ENCODE results near the gene GALNTL6.

GALNTL6 gene

GRCh38 chr4:172802032-172802431 lies 988.8 kb downstream of the GALNTL6 start:
- no peaks in the 10 kb centered on the region for H3K9me3 Mint-ChIP-seq
- no peaks in the 10 kb centered on the region for H3K4me1 Mint-ChIP-seq (ENCODE audit: low read depth)
- intact Hi-C loops (cut with micrococcal nuclease), result no loop called here
- no peaks in the 10 kb centered on the region for H3K27me3 Mint-ChIP-seq
- H3K4me3 Mint-ChIP-seq, result no peak overlapping the region
- no peak overlapping the region for H3K27ac Mint-ChIP-seq
- no peaks in the 10 kb centered on the region for H3K36me3 Mint-ChIP-seq (ENCODE audit: low read depth)

DNA sequence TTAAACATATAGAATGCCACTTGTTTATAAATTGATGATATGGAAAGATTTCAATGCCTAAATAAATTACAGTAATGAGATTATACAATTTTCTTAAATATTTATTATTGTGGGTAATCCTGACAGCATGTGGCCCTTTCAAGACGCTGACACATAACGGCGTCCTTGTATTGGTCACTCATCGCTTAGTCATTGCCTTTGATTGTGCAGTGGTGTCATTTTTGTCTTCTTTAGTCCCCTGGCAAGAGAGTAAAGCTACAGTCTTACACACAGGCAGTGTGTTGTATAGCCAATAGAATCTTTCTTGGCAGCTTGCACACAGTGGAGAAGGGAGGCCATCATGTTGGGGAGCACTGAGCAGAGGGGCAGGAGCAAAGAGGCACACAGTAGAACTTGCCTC lies 993.6 kb downstream of the GALNTL6 start:
- Mint-ChIP-seq H3K27ac (no peak overlapping the region), H3K36me3 (ENCODE audit: low read depth) (no peaks in the 10 kb centered on the region), H3K4me3 (no peak overlapping the region), H3K9me3 (no peaks in the 10 kb centered on the region), H3K27me3 (peaks cover 3% of the 10 kb centered on the region), H3K4me1 (ENCODE audit: low read depth) (peaks cover 13% of the 10 kb centered on the region)
- intact Hi-C loops (cut with micrococcal nuclease), result no loop called here

- intact Hi-C loops (cut with micrococcal nuclease), result no loop called here
- no peak overlapping the region for H3K27ac Mint-ChIP-seq
- no peaks in the 10 kb centered on the region for H3K36me3 Mint-ChIP-seq (ENCODE audit: low read depth)
- peaks cover 13% of the 10 kb centered on the region for H3K4me1 Mint-ChIP-seq (ENCODE audit: low read depth)
- no peak overlapping the region for H3K4me3 Mint-ChIP-seq
- no peaks in the 10 kb centered on the region for H3K9me3 Mint-ChIP-seq
- peaks cover 15% of the 10 kb centered on the region for H3K27me3 Mint-ChIP-seq
Observed at GRCh38 chr4:172808196-172808595, 995.0 kb downstream of the GALNTL6 start.

DNA sequence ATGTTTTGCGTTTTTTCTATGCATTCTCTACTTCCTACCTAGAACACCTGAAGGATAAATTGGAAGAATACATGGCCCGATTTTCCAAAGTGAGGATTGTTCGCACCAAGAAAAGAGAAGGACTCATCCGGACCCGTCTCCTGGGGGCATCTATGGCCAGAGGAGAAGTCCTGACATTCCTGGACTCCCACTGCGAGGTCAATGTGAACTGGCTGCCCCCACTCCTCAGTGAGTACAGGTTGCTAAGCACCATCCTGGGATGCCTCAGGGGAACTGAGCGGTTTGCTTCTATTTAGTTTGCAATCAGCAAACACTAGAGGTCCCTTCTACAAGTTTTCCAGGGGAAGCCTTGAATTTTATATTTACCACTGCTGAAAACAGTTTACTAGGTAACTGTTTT lies 996.1 kb downstream of the GALNTL6 start:
- H3K9me3 Mint-ChIP-seq, result no peaks in the 10 kb centered on the region
- no peaks in the 10 kb centered on the region for H3K36me3 Mint-ChIP-seq (ENCODE audit: low read depth)
- H3K4me3 Mint-ChIP-seq, result no peak overlapping the region
- H3K27me3 Mint-ChIP-seq, result peaks cover 21% of the 10 kb centered on the region
- intact Hi-C loops (cut with micrococcal nuclease), result no loop called here
- no peak overlapping the region for H3K27ac Mint-ChIP-seq
- peaks cover 18% of the 10 kb centered on the region for H3K4me1 Mint-ChIP-seq (ENCODE audit: low read depth)

GRCh38 chr4:172813359-172813923 lies 1000.2 kb downstream of the GALNTL6 start:
- Mint-ChIP-seq H3K4me3 (no peak overlapping the region), H3K27ac (no peak overlapping the region), H3K27me3 (peaks cover 25% of the 10 kb centered on the region), H3K36me3 (ENCODE audit: low read depth) (no peaks in the 10 kb centered on the region), H3K4me1 (ENCODE audit: low read depth) (peaks cover 18% of the 10 kb centered on the region), H3K9me3 (no peaks in the 10 kb centered on the region)
- intact Hi-C loops (cut with micrococcal nuclease), result no loop called here

GRCh38 chr4:172815499-172816164 lies 1002.4 kb downstream of the GALNTL6 start:
- intact Hi-C loops (cut with micrococcal nuclease), result no loop called here
- no peak overlapping the region for H3K4me3 Mint-ChIP-seq

GRCh38 chr4:172818901-172819300 lies 1005.7 kb downstream of the GALNTL6 start:
- no peaks in the 10 kb centered on the region for H3K36me3 Mint-ChIP-seq (ENCODE audit: low read depth)
- no peak overlapping the region for H3K4me3 Mint-ChIP-seq
- peaks cover 11% of the 10 kb centered on the region for H3K27me3 Mint-ChIP-seq
- H3K27ac Mint-ChIP-seq, result no peak overlapping the region
- no peaks in the 10 kb centered on the region for H3K4me1 Mint-ChIP-seq (ENCODE audit: low read depth)
- H3K9me3 Mint-ChIP-seq, result no peaks in the 10 kb centered on the region
- intact Hi-C loops (cut with micrococcal nuclease), result no loop called here

More at GRCh38 chr4:172815499-172816164, 1002.4 kb downstream of the GALNTL6 start:
- H3K4me1 Mint-ChIP-seq (ENCODE audit: low read depth), result peaks cover 8% of the 10 kb centered on the region
- no peaks in the 10 kb centered on the region for H3K36me3 Mint-ChIP-seq (ENCODE audit: low read depth)
- H3K27ac Mint-ChIP-seq, result no peak overlapping the region
- peaks cover 27% of the 10 kb centered on the region for H3K27me3 Mint-ChIP-seq
- H3K9me3 Mint-ChIP-seq, result no peaks in the 10 kb centered on the region

- no peaks in the 10 kb centered on the region for H3K9me3 Mint-ChIP-seq
- peaks cover 11% of the 10 kb centered on the region for H3K27me3 Mint-ChIP-seq
- no peak overlapping the region for H3K4me3 Mint-ChIP-seq
- H3K4me1 Mint-ChIP-seq (ENCODE audit: low read depth), result no peaks in the 10 kb centered on the region
- no peak overlapping the region for H3K27ac Mint-ChIP-seq
- H3K36me3 Mint-ChIP-seq (ENCODE audit: low read depth), result no peaks in the 10 kb centered on the region
- intact Hi-C loops (cut with micrococcal nuclease), result no loop called here
Observed at GRCh38 chr4:172819353-172819752, 1006.1 kb downstream of the GALNTL6 start.

GRCh38 chr4:172822331-172822730 lies 1009.1 kb downstream of the GALNTL6 start:
- H3K27ac Mint-ChIP-seq, result no peak overlapping the region
- no peaks in the 10 kb centered on the region for H3K9me3 Mint-ChIP-seq
- H3K4me3 Mint-ChIP-seq, result no peak overlapping the region
- peaks cover 8% of the 10 kb centered on the region for H3K27me3 Mint-ChIP-seq
- H3K4me1 Mint-ChIP-seq (ENCODE audit: low read depth), result no peaks in the 10 kb centered on the region
- intact Hi-C loops (cut with micrococcal nuclease), result no loop called here
- H3K36me3 Mint-ChIP-seq (ENCODE audit: low read depth), result no peaks in the 10 kb centered on the region

DNA sequence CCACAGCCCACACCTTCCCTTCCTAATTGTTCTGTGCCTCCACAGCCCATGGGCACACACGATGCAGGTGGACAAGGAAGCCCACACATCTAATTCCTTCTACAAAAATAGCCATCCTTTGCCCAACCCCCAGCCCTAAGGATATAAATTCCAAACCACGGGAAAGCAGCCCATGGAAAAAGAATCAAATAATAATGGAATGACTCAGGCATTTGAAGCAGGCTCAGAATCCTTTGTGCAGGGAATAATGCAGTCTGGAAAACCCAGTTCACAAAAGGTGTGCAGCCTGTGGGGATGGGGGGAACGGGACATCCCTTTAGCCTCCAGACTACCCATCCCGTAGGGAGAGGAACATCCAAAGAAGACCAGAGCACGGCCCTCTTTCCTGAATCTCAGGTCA lies 1013.1 kb downstream of the GALNTL6 start:
- Mint-ChIP-seq H3K36me3 (ENCODE audit: low read depth) (no peaks in the 10 kb centered on the region), H3K9me3 (no peaks in the 10 kb centered on the region), H3K27ac (no peak overlapping the region), H3K4me1 (ENCODE audit: low read depth) (no peaks in the 10 kb centered on the region), H3K27me3 (peaks cover 7% of the 10 kb centered on the region), H3K4me3 (no peak overlapping the region)
- intact Hi-C loops (cut with micrococcal nuclease), result no loop called here

GRCh38 chr4:172826861-172827260 lies 1013.7 kb downstream of the GALNTL6 start:
- Mint-ChIP-seq H3K4me1 (ENCODE audit: low read depth) (no peaks in the 10 kb centered on the region), H3K9me3 (no peaks in the 10 kb centered on the region), H3K4me3 (no peak overlapping the region), H3K27me3 (peaks cover 7% of the 10 kb centered on the region), H3K27ac (no peak overlapping the region), H3K36me3 (ENCODE audit: low read depth) (no peaks in the 10 kb centered on the region)
- intact Hi-C loops (cut with micrococcal nuclease), result no loop called here

DNA sequence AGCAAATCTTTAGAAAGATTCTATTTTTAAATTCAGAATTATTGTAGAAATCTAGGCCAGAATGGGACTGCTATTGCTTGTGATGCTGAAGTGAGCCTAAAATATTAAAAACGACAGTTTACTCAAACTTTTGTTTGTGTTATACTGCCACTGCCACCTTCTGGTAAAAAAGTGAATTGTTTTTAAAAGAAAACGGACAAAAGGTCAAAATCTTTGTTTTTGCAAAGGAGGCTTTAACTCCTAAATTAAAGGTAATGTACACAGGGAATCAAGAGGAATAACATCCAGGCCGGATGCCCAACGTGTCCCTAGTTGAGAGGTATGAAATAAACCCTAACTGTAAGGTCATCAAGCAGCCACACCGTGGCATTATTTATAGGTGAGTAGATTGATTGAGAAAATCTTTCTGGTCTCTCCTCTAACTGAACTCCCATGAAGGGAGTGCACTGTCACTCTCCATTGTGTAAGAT lies 1017.1 kb downstream of the GALNTL6 start:
- H3K9me3 Mint-ChIP-seq, result no peaks in the 10 kb centered on the region
- intact Hi-C loops (cut with micrococcal nuclease), result loop anchor here (2.0 to 10.0 kb wide), 3 partner anchors 626 to 1838 kb away; no protein-coding TSS in a partner anchor
- H3K27me3 Mint-ChIP-seq, result peaks cover 3% of the 10 kb centered on the region
- H3K27ac Mint-ChIP-seq, result no peak overlapping the region
- no peaks in the 10 kb centered on the region for H3K4me1 Mint-ChIP-seq (ENCODE audit: low read depth)
- H3K4me3 Mint-ChIP-seq, result no peak overlapping the region
- H3K36me3 Mint-ChIP-seq (ENCODE audit: low read depth), result no peaks in the 10 kb centered on the region

- no peak overlapping the region for H3K27ac Mint-ChIP-seq
- peaks cover 6% of the 10 kb centered on the region for H3K4me1 Mint-ChIP-seq (ENCODE audit: low read depth)
- no peak overlapping the region for H3K4me3 Mint-ChIP-seq
- no peaks in the 10 kb centered on the region for H3K27me3 Mint-ChIP-seq
- H3K36me3 Mint-ChIP-seq (ENCODE audit: low read depth), result no peaks in the 10 kb centered on the region
- intact Hi-C loops (cut with micrococcal nuclease), result loop anchor here (10.0 kb wide), 1 partner anchor 632 kb away; no protein-coding TSS in a partner anchor
- no peaks in the 10 kb centered on the region for H3K9me3 Mint-ChIP-seq
Observed at GRCh38 chr4:172836661-172837060, 1023.5 kb downstream of the GALNTL6 start.

- intact Hi-C loops (cut with micrococcal nuclease), result loop anchor here (10.0 kb wide), 1 partner anchor 633 kb away; no protein-coding TSS in a partner anchor
Observed at GRCh38 chr4:172838111-172838510, 1024.9 kb downstream of the GALNTL6 start.

More at GRCh38 chr4:172838111-172838510, 1024.9 kb downstream of the GALNTL6 start:
- no peaks in the 10 kb centered on the region for H3K9me3 Mint-ChIP-seq
- H3K4me3 Mint-ChIP-seq, result no peak overlapping the region
- peaks cover 6% of the 10 kb centered on the region for H3K4me1 Mint-ChIP-seq (ENCODE audit: low read depth)
- no peaks in the 10 kb centered on the region for H3K27me3 Mint-ChIP-seq
- no peak overlapping the region for H3K27ac Mint-ChIP-seq
- no peaks in the 10 kb centered on the region for H3K36me3 Mint-ChIP-seq (ENCODE audit: low read depth)
